Stimulated activated CD8-positive, alpha-beta memory T cell treated with anti-CD3 and anti-CD28 coated beads, Interleukin-7, amount 100 ng/mL, for 24 hours (primary cell): Measurements from ENCODE around the gene ALX3.

Experiments used
- DNase-seq: peaks from one replicate; pipeline ENCODE4 v3.0.0-alpha.2; 2020; ENCODE audit warnings: low read depth

ALX3 gene

DNA sequence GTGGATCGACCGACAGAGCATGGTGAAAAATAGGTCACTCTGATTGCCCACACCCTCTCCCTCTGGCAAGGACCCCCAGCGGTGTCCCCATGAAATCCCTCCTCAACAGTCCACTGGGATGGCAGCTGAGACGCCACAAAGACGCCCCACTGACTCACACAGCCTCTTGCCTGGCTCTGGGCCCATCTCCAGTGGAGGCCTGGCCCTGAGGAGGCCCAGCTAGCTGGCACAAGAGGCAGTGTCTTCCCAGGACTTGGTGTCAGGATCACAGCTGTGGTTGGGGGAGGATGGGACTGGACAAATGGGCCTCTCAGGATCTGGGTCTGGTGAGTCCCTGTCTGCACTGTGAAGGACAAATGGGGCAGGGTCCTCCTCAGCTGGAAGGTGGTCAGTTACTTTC is 4.6 kb downstream of the ALX3 start:
- no peak for DNase-seq

DNA sequence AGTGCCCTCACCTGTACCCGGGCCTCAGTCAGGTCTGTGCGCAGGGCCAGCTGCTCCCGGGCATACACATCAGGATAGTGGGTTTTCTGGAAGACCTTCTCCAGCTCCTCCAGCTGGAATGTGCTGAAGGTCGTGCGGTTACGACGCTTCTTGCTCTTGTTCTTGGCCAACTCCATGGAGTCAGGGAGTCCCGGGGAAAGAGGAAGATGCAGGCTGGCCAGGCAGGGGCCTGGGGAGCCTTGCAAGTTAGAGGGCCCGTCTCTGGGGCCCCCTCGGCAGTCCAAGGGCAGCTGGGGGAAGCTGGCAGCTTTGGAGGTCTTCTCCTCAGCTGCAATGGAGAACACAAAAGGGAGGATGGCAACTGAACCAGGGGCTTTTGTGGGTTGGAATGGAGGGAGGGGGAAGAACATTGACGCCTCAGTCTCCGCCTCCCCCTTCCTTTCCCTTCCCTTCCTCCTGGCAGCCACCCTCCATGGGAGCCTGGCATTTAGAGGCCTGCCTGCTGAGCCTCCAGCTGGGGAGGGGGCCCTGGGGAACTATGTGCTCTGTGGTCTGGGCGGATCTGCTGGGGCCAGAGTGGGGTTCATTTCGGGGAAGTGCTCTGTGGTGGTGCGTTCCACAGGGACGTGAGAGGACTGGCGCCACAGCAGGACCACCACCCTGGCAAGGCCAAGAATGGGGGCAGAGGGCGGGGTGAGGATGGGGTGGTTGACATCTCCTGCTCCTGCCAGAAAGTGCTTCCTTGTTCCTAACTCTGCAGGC is 5.7 kb downstream of the ALX3 start:
- no peak for DNase-seq

- no peak for DNase-seq
These were observed 6.7 kb downstream of the ALX3 start for GRCh38 chr1:110063781-110064180.

- DNase-seq: no peak
These were observed 7.9 kb downstream of the ALX3 start for GRCh38 chr1:110062612-110063011.

- no peak for DNase-seq
These were observed 9.1 kb downstream of the ALX3 start for GRCh38 chr1:110061341-110061740.

- DNase-seq: no peak
These were observed 9.8 kb downstream of the ALX3 start for GRCh38 chr1:110060662-110061060.

GRCh38 chr1:110060034-110060661 is 10.3 kb downstream of the ALX3 start:
- peak; percentile 61 for DNase-seq

DNA sequence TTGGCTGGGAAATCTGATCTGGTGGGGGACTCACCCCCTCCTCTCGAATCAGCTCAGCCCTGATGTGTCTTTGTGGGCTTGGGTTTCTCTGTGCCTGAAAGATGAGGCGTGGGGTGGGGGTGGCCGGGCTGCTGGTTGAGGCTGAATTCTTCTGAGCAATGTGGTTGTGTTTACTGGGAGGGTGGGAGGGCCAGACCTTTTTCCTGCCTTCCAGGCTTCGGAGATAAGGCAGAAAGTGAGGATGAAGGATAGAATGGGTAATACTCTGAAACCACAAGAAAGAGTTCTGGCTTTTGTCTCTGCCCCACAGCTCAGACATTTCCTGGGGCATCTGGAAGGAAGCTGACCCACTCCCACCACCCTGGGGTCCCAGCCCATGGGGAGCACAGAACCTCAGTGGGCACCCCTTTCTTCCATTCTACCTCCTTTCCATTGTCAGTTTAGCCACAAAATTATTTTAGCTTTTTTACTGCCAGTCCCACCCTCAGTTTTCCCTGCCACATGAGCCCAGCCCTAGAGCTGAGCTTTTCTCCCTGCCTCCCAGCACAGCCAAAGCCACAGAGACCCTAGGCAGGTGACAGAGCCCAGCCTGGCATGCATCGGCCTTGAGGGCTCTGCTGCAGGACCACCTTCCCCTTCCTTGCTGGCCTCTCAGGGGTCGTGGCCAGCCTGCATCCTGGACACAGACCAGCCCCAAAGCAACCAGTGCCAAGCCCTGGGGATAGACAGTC is 11.2 kb downstream of the ALX3 start:
- DNase-seq: no peak

DNA sequence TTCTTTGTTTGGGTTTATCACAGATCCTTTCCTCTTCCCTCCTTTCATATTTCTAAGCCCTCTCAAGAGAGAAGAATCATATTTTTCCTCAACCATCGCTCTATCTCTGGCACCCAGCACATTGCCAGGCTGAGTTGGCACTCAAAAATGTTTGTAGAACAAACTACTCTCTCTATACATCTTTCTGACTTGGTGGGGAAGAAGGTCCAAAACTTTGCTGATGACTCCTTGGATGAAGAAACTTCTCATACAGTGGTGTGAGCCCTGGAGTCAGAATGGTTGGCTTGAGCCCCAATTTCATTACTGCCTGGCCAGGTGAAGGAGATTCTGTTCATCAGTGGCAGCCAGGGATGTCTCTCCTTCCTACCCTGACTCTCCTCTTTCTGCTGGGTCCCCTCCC is 11.9 kb downstream of the ALX3 start:
- DNase-seq: no peak

DNA sequence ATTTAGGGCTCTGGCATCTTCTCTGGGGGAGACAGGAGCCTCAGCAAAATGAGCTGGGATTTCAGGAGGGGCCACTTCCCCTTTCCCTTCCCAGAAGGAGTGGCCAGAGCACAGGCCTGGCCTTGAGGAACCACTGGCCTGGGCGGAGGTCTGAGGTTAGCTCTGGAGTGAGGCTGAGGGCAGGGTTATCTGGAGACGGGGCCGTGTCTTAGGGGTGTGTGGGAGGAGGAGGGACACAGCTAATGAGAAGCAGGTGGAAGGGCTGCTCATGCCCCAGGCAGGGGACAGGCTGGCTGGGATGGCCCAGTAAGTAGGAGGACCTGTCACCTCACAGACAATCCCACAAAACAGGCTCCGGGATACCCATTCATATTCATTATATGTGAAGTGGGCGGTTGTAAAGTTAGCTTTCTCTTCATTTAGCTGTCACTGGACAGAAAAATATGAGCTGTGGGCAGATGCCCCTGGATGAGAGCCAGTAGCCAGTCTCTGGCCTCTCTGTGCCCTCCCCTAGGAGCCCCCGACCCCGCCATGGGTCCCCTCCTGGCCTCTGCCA is 12.4 kb downstream of the ALX3 start:
- DNase-seq: no peak

DNA sequence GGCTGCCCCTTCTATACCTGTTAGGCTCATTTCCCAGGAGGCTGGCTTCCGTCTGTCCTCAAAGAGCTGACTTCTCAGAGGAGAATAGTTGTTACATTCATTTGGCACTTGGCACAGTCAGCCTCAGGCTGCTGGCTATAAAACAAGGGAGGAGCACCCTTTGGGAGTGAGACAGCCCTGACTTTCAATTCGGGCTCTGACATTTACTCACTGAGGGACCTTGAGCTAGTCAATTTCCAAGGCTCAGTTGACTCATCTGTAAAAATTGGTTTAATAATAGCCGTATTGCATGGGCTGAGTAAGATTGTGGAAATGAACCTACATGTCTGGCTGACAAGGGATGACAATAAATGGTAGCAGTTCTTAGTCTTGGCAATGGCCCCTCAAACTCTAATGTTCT is 13.7 kb downstream of the ALX3 start:
- no peak for DNase-seq

GRCh38 chr1:110056285-110056683 is 14.2 kb downstream of the ALX3 start:
- DNase-seq: no peak

DNA sequence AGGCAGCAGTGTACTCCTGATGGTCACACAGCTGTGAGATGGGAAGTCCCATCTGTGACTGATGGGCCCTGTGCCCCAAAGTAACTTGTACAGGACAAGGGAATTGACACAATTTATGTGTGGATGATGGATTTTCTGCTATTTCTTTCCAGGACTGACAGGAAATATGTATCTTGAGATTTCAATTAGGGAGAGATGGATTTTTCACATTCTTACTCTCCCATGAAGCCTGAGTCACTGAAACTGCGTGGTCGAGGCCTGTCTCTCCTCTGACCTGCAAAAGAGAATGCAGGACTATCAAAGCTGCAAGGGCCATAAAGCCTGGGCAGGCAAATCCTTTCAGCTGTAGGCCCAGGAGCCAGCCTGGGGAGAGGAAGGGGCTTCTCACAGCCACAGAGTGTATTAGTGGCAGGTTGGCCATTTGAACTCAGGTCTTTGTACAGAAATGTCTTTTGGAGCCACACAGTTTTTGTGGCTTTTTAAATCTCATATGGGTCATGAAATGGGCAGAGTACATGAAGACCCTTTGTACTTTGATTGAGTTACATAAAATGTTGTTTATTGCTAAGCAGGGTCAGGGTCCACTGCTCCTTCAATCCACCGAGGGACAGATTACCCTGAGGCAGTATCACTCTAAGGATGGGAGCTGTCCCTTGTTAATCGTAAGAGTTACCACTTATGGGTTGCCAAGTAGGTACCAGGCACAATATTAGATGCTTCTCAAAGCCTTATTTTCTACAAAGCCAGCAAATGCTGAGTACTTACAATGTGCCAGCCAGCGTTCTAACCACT is 14.8 kb downstream of the ALX3 start:
- DNase-seq: no peak

GRCh38 chr1:110053552-110054428 is 16.7 kb downstream of the ALX3 start:
- peak; percentile 59 for DNase-seq

- DNase-seq: no peak
These were observed 19.2 kb downstream of the ALX3 start for GRCh38 chr1:110051262-110051648.

DNA sequence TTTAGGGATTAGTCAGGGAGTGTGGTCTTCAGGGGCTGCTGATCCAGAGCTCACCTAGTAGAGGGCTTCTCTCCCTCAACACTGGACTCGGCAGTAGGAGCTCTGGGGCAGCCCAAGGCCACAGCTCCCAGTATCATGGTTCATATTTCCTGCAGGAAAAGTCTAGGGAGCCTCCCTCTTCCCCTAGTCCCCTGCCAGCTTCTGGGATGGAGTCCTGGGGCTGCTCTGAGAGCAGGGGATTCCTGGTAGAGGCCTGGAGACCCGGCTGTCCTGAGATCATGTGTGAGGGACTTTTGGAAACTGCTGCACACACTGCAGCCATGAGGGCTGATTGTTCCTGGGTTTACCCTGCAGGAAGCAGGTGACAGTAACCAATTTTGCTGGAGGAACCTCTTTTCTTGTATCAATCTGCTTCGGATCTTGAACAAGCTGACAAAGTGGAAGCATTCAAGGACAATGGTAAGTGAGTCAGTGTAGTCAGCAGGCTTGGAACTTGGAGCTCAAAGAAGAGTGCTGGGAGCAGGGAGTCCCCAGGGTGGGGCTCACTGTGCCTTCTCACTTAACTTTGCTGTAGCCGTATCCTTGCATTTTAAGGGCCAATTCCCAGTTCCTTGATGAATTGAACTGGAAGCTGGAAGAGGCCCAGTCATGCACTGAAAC is 19.7 kb downstream of the ALX3 start:
- DNase-seq: no peak

DNA sequence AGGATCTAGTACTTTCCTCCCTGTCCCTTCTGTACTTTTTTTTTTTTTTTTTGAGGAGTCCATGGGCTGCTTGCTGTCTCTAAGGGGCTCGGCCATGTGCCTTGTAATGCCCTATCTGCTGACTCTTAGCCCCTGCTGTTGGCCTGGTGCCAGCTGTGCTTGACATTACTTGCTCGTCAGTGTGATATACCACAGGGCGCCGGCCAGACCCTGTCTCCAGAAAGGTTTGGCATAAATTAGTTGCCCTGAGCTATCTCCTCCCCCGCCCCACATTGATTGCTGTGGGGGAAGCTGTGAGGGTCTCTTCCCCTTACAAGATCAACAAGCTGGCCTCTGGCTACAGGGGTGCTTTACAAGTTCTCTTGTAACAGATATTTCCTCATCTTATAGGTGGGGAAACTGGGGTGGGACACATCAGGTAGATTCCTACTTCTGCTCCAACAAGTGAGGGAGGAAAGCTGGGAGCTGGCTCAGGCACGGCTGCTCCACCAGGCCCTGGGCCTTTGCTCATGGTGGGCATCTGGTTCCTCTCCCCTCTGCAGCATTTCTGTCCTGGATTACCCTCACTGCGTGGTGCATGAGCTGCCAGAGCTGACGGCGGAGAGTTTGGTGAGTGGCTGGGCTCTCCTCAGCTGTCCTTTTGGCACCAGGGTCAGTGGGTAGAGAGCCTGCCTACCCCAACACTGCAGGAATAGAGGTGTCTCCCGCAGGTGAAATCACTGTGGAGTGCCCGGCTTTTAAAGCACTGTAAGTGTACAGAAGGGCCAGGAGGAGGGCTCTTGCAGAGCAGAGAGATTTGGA is 20.5 kb downstream of the ALX3 start:
- DNase-seq: no peak

DNA sequence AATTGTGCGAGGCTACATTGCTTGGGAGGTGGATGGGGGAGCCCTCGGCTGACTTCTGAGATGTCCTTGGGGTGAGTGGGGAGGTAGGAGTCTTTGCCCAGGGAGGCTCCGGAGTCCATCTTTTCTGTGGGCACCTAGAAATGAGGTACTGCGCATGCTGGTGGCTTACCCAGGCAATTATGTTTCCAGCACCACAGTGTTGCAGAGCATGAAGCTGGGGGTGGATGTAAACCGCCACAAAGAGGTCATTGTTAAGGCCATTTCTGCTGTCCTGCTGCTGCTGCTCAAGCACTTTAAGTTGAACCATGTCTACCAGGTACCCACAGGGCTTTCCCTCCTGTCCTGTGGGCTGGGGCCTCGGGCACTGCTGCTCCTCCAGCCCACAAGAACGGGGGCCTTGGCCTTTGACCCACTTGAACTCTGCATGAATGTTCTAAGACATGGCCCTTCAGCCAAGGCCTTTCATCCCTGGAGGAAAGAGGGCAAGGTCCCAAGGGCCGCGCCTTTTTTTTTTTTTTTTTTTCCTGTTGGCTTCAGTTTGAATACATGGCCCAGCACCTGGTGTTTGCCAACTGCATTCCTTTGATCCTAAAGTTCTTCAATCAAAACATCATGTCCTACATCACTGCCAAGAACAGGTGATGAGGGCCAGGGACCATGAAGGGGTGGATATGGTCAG is 21.4 kb downstream of the ALX3 start:
- no peak for DNase-seq

DNA sequence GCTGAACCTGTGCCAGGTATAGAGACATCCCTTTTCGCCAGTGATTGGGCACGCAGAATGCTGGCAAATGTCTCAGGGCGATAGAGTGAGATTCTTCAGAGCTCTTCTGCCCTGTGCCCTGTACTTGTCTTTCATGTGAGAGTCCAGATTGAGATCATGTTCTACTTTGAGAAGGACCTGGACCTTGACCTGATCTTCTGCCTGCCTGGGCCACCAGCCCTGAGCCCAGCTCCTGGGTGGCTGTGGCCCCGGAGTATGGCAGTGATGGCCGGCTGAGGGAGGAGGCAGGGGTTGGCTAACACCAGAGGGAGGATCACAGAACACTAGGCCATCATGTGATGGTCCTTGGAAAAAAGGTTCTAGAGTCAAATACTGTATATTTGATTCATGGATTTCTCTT is 22.2 kb downstream of the ALX3 start:
- no peak for DNase-seq
